GM12865 (cell line): ENCODE data around the gene ENOSF1.

Source experiments
- DNase-seq: peaks from one replicate; pipeline ENCODE4 v3.0.0; 2010; ENCODE audit warnings: low read depth
- H3K4me3 ChIP-seq: 2 replicates; pipeline ENCODE4 v1.5.1; 2011; ENCODE audit warnings: mild to moderate bottlenecking, low read depth, low read length, control low read depth
- CTCF ChIP-seq: IDR thresholded peaks from 2 replicates; pipeline ENCODE4 v1.5.1; 2011; ENCODE audit warnings: low read length, control low read depth, low read depth, inconsistent platforms; ENCODE audit not compliant: insufficient read depth; ENCODE audit errors: missing control alignments

ENOSF1 gene

GRCh38 chr18:675307-675706, 37.1 kb downstream of the ENOSF1 start:
- no peak for DNase-seq
- no peak for TF ChIP-seq CTCF
- H3K4me3 ChIP-seq: no peak overlapping the region

- TF ChIP-seq CTCF: no peak
- DNase-seq: no peak
- H3K4me3 ChIP-seq: no peak overlapping the region
Measured at GRCh38 chr18:673769-674168, 38.7 kb downstream of the ENOSF1 start.

- no peak for DNase-seq
- no peak for TF ChIP-seq CTCF
- no peak overlapping the region for H3K4me3 ChIP-seq
Measured at GRCh38 chr18:673317-673716, 39.1 kb downstream of the ENOSF1 start.

- no peak for DNase-seq
- H3K4me3 ChIP-seq: no peak overlapping the region
- TF ChIP-seq CTCF: no peak
Measured at GRCh38 chr18:671405-671804, 41.0 kb downstream of the ENOSF1 start.

GRCh38 chr18:670522-670921, 41.9 kb downstream of the ENOSF1 start:
- DNase-seq: no peak
- TF ChIP-seq CTCF: no peak

GRCh38 chr18:669077-669476, 43.4 kb downstream of the ENOSF1 start:
- no peak overlapping the region for H3K4me3 ChIP-seq
- DNase-seq: no peak
- TF ChIP-seq CTCF: no peak

More at GRCh38 chr18:670522-670921, 41.9 kb downstream of the ENOSF1 start:
- H3K4me3 ChIP-seq: no peak overlapping the region

GRCh38 chr18:668260-668659, 44.2 kb downstream of the ENOSF1 start:
- H3K4me3 ChIP-seq: no peak overlapping the region
- no peak for DNase-seq
- no peak for TF ChIP-seq CTCF
